T-helper 2 cell treated with Interferon-gamma antibody and Interleukin-4, amounts not matched to agents 5 μg/mL and 100 μg/mL, for 36 hours (primary cell): ENCODE measurements around the gene IGSF8.

Experiments used
- DNase-seq: peaks from one replicate; pipeline ENCODE4 v3.0.0; 2021; ENCODE audit warnings: low spot score
- H3K27ac Mint-ChIP-seq: one replicate; pipeline ENCODE4 v1.8.0; 2021; ENCODE audit warnings: mild to moderate bottlenecking, mixed read lengths
- H3K27me3 Mint-ChIP-seq: one replicate; pipeline ENCODE4 v1.8.0; 2021; ENCODE audit warnings: low read depth, mixed read lengths
- H3K36me3 Mint-ChIP-seq: one replicate; pipeline ENCODE4 v1.8.0; 2021; ENCODE audit warnings: low read depth, mixed read lengths
- H3K4me1 Mint-ChIP-seq: one replicate; pipeline ENCODE4 v1.8.0; 2021; ENCODE audit warnings: low read depth, mixed read lengths
- H3K4me3 Mint-ChIP-seq: one replicate; pipeline ENCODE4 v1.8.0; 2022; ENCODE audit warnings: mild to moderate bottlenecking, moderate library complexity, mixed read lengths
- H3K9me3 Mint-ChIP-seq: one replicate; pipeline ENCODE4 v1.8.0; 2021; ENCODE audit warnings: mixed read lengths

Gene IGSF8, protein sequence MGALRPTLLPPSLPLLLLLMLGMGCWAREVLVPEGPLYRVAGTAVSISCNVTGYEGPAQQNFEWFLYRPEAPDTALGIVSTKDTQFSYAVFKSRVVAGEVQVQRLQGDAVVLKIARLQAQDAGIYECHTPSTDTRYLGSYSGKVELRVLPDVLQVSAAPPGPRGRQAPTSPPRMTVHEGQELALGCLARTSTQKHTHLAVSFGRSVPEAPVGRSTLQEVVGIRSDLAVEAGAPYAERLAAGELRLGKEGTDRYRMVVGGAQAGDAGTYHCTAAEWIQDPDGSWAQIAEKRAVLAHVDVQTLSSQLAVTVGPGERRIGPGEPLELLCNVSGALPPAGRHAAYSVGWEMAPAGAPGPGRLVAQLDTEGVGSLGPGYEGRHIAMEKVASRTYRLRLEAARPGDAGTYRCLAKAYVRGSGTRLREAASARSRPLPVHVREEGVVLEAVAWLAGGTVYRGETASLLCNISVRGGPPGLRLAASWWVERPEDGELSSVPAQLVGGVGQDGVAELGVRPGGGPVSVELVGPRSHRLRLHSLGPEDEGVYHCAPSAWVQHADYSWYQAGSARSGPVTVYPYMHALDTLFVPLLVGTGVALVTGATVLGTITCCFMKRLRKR

DNA sequence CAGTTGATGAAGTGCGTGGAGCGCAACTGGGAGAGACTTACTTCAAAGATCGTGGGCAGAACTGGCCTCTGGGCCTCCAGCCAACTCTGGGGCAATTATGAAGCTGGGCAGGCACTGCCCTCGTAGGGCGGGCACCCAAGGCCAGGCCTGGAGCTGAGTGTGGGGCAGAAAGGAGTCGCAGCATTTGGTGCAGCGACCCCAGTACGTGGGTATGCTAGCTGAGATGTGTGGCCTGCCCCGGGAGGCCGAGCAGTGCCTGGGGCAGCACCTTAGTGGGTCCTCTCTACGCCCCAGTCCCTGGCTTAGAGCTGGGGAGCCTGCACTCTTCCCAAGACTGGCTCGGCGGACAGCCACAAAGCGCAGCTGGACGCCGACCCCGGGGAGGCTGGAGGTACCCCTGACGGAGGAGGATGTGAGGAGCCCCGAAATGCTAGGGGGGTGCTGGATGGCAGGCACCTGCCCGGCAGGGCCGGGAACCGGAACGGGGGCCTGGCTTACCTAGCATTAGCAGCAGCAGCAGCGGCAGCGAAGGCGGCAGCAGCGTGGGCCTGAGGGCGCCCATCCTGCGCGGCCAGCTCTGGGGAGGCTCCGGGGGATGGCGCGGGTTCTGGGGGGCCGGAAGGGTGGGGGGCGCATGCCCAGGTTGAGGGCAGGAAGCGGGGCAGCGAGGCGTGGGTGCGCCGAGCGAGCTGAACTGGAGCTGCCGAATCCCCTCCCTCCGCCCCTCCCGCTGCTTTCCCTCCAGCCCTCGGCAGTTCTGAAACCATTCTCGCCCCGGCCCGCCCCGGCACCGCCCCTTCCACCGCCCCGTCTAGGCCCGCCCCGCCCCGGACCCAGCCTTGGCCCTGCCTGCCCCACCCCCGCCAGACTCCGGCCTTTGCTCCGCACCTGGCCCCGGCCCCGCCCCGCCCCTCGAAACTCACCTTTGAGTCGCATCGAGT, at the start of gene IGSF8:
Gene IGSF8, minus strand, starts transcription at position 709 of the 941 bp plus-strand sequence. Its CDS starts 147 bp downstream, at position 562.
- peak; percentile 85 for DNase-seq
- Mint-ChIP-seq H3K4me3 (peak within 1 kb of the TSS; percentile 90), H3K27ac (peak within 1 kb of the TSS; percentile 90), H3K36me3 (peaks cover 4% of the 10 kb centered on the region), H3K27me3 (no peaks in the 10 kb centered on the region), H3K9me3 (no peaks in the 10 kb centered on the region), H3K4me1 (peaks cover 31% of the 10 kb centered on the region)

DNA sequence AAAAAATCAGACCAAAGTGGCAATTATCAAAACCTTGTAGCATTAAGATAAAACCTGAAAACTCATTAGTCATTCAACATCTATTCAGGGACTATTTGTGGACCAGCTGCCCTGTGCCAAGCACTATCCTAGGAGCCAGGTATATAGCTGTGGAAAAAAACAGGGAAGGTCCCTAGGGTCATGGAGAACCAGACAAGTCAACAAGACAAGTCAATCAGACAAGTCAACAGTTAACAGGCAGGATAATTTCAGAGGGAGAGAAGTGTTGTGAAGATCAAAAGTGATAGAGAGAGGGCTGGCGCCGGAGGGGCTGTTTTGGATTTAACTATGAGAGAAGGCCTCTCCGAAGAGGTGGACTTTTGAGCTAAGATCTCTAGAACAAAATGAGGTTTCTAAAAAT, 49.7 kb upstream of the IGSF8 start:
- no peak overlapping the region for H3K27ac Mint-ChIP-seq
- peaks cover 15% of the 10 kb centered on the region for H3K27me3 Mint-ChIP-seq
- H3K36me3 Mint-ChIP-seq: no peaks in the 10 kb centered on the region
- no peaks in the 10 kb centered on the region for H3K4me1 Mint-ChIP-seq
- no peaks in the 10 kb centered on the region for H3K9me3 Mint-ChIP-seq
- DNase-seq: no peak
- no peak overlapping the region for H3K4me3 Mint-ChIP-seq

DNA sequence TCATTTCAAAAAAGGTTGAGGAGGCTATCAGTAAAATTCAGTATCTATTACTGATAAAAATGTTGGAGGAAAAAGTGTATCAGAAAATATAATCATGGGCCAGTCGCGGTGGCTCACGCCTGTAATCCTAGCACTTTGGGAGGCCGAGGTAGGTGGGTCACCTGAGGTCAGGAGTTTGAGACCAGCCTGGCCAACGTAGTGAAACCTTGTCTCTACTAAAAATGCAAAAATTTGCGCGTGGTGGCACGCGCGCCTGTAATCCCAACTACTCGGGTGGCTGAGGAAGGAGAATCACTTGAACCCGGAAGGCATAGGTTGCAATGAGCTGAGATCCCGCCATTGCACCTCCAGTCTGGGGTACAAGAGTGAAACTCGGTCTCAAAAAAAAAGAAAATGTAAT, 47.7 kb upstream of the IGSF8 start:
- H3K4me3 Mint-ChIP-seq: no peak overlapping the region
- no peak overlapping the region for H3K27ac Mint-ChIP-seq
- H3K4me1 Mint-ChIP-seq: no peaks in the 10 kb centered on the region
- no peaks in the 10 kb centered on the region for H3K9me3 Mint-ChIP-seq
- H3K36me3 Mint-ChIP-seq: no peaks in the 10 kb centered on the region
- DNase-seq: no peak
- peaks cover 17% of the 10 kb centered on the region for H3K27me3 Mint-ChIP-seq

DNA sequence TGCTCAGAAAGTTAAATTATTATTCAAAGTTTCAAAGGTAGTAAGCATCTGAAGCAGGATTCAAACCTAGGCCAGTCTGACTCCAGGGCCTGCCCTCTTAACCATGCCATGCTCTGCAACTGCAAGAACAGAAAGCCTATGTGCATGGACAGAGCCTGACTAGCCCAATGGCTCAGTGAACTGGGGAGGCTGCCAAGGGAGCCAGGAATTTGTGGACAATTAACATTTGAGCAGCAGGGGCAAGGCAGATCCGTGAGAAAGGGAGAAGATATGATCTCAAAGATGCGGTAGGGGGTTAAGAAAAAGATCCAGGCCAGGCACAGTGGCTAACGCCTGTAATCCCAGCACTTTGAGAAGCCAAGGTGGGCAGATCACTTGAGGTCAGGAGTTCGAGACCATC, 46.5 kb upstream of the IGSF8 start:
- no peaks in the 10 kb centered on the region for H3K36me3 Mint-ChIP-seq
- no peaks in the 10 kb centered on the region for H3K4me1 Mint-ChIP-seq
- no peaks in the 10 kb centered on the region for H3K9me3 Mint-ChIP-seq
- no peak overlapping the region for H3K27ac Mint-ChIP-seq
- H3K27me3 Mint-ChIP-seq: peaks cover 20% of the 10 kb centered on the region
- H3K4me3 Mint-ChIP-seq: no peak overlapping the region
- no peak for DNase-seq

DNA sequence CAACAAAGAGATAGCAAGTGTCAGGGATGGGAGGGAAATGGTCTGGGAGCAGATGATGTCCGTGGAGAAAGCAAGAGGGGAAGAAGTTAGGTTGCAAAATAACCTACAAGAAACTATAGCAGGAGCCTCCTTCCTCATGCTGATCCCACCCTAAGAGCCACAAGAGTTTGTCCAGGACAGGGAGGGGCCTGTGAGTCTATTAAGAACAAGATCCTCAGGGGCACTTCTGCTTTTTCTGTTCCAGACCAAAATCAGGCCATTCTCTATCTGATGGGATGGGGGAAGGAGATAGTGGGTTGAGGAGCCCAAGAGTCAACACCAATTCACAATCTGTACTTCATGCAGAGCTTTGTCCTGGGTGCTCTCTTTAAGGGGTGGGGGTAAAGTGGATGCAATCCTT, 45.3 kb upstream of the IGSF8 start:
- Mint-ChIP-seq H3K9me3 (no peaks in the 10 kb centered on the region), H3K27ac (no peak overlapping the region), H3K36me3 (no peaks in the 10 kb centered on the region), H3K4me3 (no peak overlapping the region), H3K27me3 (peaks cover 18% of the 10 kb centered on the region), H3K4me1 (no peaks in the 10 kb centered on the region)
- no peak for DNase-seq

DNA sequence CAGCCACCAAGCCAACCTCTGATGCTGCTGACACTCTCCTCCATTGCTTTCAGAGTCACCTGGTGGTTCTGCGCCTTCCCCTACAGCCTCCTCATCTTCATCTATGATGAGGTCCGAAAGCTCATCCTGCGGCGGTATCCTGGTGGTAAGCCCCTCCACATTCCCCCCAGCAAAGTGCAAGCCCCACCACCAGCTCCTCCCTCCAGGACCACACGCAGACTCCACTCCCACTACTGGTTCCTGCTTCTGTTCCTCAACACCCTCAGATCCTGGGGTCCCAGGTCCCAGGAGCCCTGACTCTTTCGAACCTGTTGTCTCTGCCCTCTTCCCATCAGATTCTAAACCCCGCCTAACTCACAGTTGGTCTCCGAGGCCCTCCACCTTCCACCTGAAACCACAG, 41.4 kb upstream of the IGSF8 start:
- H3K27ac Mint-ChIP-seq: no peak overlapping the region
- H3K4me1 Mint-ChIP-seq: no peaks in the 10 kb centered on the region
- H3K27me3 Mint-ChIP-seq: peaks cover 16% of the 10 kb centered on the region
- no peak overlapping the region for H3K4me3 Mint-ChIP-seq
- H3K36me3 Mint-ChIP-seq: no peaks in the 10 kb centered on the region
- DNase-seq: no peak
- no peaks in the 10 kb centered on the region for H3K9me3 Mint-ChIP-seq

DNA sequence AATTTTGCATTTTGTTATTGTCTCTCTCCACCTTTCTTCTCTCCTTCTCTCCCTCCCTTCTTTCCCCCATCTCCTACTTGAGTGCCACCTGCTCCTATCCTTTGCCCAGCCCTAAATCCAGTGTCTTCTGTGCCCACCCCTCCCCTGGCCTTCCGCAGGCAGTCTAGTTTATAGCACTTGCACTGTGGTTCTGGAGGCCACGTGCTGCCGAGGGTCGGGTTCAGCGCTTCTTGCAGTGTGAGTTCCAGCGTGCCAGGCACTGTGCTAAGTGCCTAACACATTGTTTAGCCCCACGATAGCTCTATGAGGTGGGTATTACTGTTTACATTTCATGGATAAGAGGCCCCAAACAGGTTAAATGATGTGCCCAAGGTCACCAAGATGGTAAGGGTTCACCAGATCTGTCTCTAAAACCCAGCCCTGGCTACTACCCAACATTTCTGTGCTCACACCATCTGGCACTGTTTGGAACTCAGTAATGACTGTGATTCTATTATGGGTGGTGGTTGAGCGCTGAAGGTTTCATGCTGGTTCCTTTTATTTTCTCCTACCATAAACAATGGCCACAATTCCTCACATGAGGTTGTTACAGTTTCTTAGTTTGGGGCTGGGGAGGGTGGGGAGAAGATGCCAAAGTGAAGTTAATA, 38.9 kb upstream of the IGSF8 start:
- peaks cover 13% of the 10 kb centered on the region for H3K27me3 Mint-ChIP-seq
- H3K9me3 Mint-ChIP-seq: no peaks in the 10 kb centered on the region
- H3K4me3 Mint-ChIP-seq: no peak overlapping the region
- H3K27ac Mint-ChIP-seq: no peak overlapping the region
- no peak for DNase-seq
- H3K4me1 Mint-ChIP-seq: no peaks in the 10 kb centered on the region
- H3K36me3 Mint-ChIP-seq: no peaks in the 10 kb centered on the region

DNA sequence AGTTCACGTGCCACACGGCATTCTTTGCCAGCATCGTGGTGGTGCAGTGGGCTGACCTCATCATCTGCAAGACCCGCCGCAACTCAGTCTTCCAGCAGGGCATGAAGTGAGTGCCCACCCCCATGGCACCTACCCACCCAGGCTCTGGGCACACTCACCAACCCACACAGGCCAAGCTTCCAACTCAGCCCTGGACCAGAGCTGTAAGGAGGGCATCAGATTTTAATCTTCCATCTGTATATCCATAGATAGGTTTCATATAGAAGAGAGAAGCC, 38.4 kb upstream of the IGSF8 start:
- Mint-ChIP-seq H3K4me3 (no peak overlapping the region), H3K9me3 (no peaks in the 10 kb centered on the region), H3K27me3 (peaks cover 18% of the 10 kb centered on the region), H3K36me3 (no peaks in the 10 kb centered on the region), H3K4me1 (no peaks in the 10 kb centered on the region), H3K27ac (no peak overlapping the region)
- DNase-seq: no peak

DNA sequence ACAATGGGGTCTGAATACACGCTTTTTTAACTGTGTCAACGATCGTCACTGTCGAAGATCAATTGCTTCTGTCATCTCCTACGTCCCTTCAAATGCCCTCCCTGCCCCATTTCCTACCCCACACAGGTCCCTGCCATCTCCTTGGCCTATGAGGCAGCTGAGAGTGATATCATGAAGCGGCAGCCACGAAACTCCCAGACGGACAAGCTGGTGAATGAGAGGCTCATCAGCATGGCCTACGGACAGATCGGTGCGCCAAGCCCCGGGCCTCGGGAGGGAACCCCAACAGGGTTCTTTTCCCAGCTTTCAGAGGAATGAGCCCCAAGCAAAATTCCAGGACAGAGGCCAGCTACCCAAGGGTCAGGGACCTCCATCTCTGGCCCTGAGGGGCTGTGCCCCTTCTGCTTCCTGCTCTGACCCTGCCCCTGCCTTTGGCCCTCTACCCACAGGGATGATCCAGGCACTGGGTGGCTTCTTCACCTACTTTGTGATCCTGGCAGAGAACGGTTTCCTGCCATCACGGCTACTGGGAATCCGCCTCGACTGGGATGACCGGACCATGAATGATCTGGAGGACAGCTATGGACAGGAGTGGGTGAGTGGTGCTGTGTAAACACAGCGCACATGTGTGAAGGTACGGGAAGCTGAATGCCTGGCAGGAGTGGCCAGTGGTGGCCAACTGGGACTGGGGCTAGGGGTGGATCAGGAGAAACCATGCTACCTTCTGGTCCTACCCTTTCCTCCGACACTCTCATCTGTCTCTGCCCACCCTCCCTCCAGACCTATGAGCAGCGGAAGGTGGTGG, 37.9 kb upstream of the IGSF8 start:
- Mint-ChIP-seq H3K27me3 (peaks cover 19% of the 10 kb centered on the region), H3K4me3 (no peak overlapping the region)
- DNase-seq: no peak

DNA sequence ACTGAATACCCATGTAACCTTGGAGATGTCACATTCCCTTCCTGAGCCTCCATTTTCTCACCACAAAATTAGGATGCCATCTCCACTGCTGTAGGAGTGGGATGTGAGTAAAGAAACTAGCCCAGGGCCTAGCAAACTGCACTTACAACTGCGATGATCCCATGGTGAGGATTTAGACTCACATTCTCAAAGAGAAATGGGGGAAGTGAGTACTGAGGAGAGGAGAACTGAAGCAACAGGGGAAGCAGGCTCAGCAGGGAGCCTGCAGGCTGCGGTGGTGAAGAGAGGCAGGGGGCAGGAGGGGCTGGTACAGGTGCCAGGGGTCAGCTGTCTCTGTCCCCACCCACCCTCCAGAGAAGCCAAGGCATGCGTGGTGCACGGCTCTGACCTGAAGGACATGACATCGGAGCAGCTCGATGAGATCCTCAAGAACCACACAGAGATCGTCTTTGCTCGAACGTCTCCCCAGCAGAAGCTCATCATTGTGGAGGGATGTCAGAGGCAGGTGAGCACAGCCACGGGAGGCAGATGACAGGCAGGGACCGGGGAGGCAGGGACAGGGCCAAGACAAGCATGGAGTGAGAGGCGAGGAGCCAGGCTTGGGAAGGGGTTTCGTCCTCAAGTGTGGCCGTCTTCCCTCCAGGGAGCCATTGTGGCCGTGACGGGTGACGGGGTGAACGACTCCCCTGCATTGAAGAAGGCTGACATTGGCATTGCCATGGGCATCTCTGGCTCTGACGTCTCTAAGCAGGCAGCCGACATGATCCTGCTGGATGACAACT, 36.6 kb upstream of the IGSF8 start:
- no peak overlapping the region for H3K4me3 Mint-ChIP-seq
- no peak for DNase-seq
- H3K9me3 Mint-ChIP-seq: no peaks in the 10 kb centered on the region
- H3K27me3 Mint-ChIP-seq: peaks cover 16% of the 10 kb centered on the region
- no peaks in the 10 kb centered on the region for H3K36me3 Mint-ChIP-seq
- no peak overlapping the region for H3K27ac Mint-ChIP-seq
- no peaks in the 10 kb centered on the region for H3K4me1 Mint-ChIP-seq

More for the DNA sequence above, 37.9 kb upstream of the IGSF8 start:
- Mint-ChIP-seq H3K4me1 (no peaks in the 10 kb centered on the region), H3K27ac (no peak overlapping the region), H3K36me3 (no peaks in the 10 kb centered on the region), H3K9me3 (no peaks in the 10 kb centered on the region)

DNA sequence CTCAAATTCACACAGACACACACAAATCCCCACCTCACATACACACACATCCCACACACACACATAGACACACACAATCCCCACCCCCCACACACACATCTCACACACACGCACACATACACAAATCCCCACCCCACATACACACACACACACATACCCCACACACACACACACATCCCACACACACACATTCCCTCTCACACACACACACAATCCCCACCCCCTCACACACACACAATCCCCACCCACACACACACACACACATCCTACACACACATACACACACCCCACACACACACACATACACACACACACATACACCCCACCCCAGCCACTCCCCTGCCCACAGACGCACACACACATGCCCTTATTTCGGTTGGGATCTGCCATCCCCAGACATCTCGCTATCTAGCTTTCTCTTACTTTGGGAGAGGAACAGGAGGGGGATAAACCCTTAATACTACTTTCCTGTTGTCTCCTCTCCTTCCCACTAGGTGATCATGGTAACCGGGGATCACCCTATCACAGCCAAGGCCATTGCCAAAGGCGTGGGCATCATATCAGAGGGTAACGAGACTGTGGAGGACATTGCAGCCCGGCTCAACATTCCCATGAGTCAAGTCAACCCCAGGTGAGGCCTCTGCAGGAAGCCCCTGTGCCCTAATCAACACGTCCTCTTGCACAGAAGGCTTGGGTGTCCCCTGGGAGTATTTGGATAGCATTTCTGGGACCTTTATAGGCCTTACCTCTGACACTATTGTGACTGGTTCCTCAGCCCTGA, 35.8 kb upstream of the IGSF8 start:
- no peak for DNase-seq
- Mint-ChIP-seq H3K27me3 (peaks cover 14% of the 10 kb centered on the region), H3K9me3 (no peaks in the 10 kb centered on the region), H3K4me1 (no peaks in the 10 kb centered on the region), H3K4me3 (no peak overlapping the region), H3K36me3 (no peaks in the 10 kb centered on the region), H3K27ac (no peak overlapping the region)
